ENCODE results near the gene TTC28. TPM values are rescaled to one million over a fixed set of nuclear protein-coding genes. Genes with fewer than 3 reads are reported as not detected.

TTC28 gene
- total RNA-seq, 1 experiment from 2014 or later: 0.12 TPM

- TF ChIP-seq REST (IDR thresholded peaks at IDR 0.05; ENCODE audit: low read depth) (no peak), EZH2phosphoT487 (IDR thresholded peaks at IDR 0.05; ENCODE audit: borderline replicate concordance) (no peak), ELF1 (IDR thresholded peaks at IDR 0.05; ENCODE audit: borderline replicate concordance, low read depth) (no peak), ATF3 (IDR thresholded peaks at IDR 0.05) (no peak), EZH2 (IDR thresholded peaks at IDR 0.05) (no peak; the same call in 1 of the 2 replicates), CEBPB (IDR thresholded peaks at IDR 0.05; ENCODE audit: low read depth) (no peak), JUND (IDR thresholded peaks at IDR 0.05) (no peak), SP1 (IDR thresholded peaks at IDR 0.05; ENCODE audit: low read depth) (no peak), SRF (IDR thresholded peaks at IDR 0.05; ENCODE audit: low read depth) (no peak), EGR1 (IDR thresholded peaks at IDR 0.05; ENCODE audit: low read depth) (no peak), ZFX (IDR thresholded peaks at IDR 0.05) (no peak), SIN3A (IDR thresholded peaks at IDR 0.05; ENCODE audit: low read depth) (no peak)
Measured at GRCh38 chr22:28358312-28358711, 321.3 kb downstream of the TTC28 start (continued).

- H3K4me3 ChIP-seq (replicated peaks in 1 of 2; ENCODE audit: low read depth in 1 of 2, low read length in 2 of 2): no peak overlapping the region
- no peaks in the 10 kb centered on the region for H3K9me2 ChIP-seq (ENCODE audit: insufficient read depth)
- no peaks in the 10 kb centered on the region; the same call in 1 of the 2 replicates for H4K20me1 ChIP-seq (ENCODE audit: insufficient read depth)
- no TSS peak for BruUV-seq (replicated peaks)
- H3K36me3 ChIP-seq (ENCODE audit: control insufficient read depth in 1 of 2, insufficient read depth in 2 of 2, low read length in 2 of 2): no peaks in the 10 kb centered on the region
- H3K4me1 ChIP-seq (ENCODE audit: control insufficient read depth in 1 of 2, insufficient read depth in 2 of 2, low read length in 2 of 2): no peaks in the 10 kb centered on the region
- H2AFZ ChIP-seq (ENCODE audit: low read depth, low read length, poor library complexity, severe bottlenecking): no peak overlapping the region
- ChIA-PET CTCF (no interaction called here), RAD21 (ENCODE audit: low non-redundant PET in 1 of 2, low total read pairs in 2 of 2, uncharacterized antibody in 2 of 2, unreplicated experiment in 2 of 2) (no interaction called here), POLR2A (no interaction called here)
- H3K79me2 ChIP-seq (ENCODE audit: insufficient read depth, low read length): no peaks in the 10 kb centered on the region
- no peak for ATAC-seq
- no peak overlapping the region for H3K27ac ChIP-seq (ENCODE audit: low read depth, low read length)
- intact Hi-C loops (cut with micrococcal nuclease): no loop called here
- peaks cover 63% of the 10 kb centered on the region for H3K27me3 ChIP-seq (ENCODE audit: insufficient read depth, low read length)
- no peak overlapping the region for H3K4me2 ChIP-seq (ENCODE audit: low read length)
- DNase-seq (ENCODE audit: low read depth, low spot score): no peak
- H3K9me3 ChIP-seq (ENCODE audit: control insufficient read depth in 1 of 2, insufficient read depth in 1 of 2, low read depth in 1 of 2, low read length in 2 of 2): no peaks in the 10 kb centered on the region
- TF ChIP-seq POLR2A (IDR thresholded peaks at IDR 0.05; ENCODE audit: borderline replicate concordance, extremely low read depth, insufficient read depth, insufficient read length) (no peak), SIN3A (IDR thresholded peaks at IDR 0.05; ENCODE audit: low read depth) (no peak), ZNF274 (IDR thresholded peaks at IDR 0.05; ENCODE audit: low read depth, low read length) (no peak), ELF1 (IDR thresholded peaks at IDR 0.05; ENCODE audit: borderline replicate concordance, low read depth) (no peak), CEBPB (IDR thresholded peaks at IDR 0.05; ENCODE audit: low read depth) (no peak), ATF3 (IDR thresholded peaks at IDR 0.05) (no peak), SRF (IDR thresholded peaks at IDR 0.05; ENCODE audit: low read depth) (no peak), ZFX (IDR thresholded peaks at IDR 0.05) (no peak), TCF7L2 (IDR thresholded peaks at IDR 0.05; ENCODE audit: borderline replicate concordance, extremely low read depth, insufficient read depth, insufficient read length) (no peak), POLR2AphosphoS5 (IDR thresholded peaks at IDR 0.05; ENCODE audit: low read depth, low read length) (no peak), SP1 (IDR thresholded peaks at IDR 0.05; ENCODE audit: low read depth) (no peak), EZH2 (IDR thresholded peaks at IDR 0.05) (no peak), YY1 (IDR thresholded peaks at IDR 0.05; ENCODE audit: extremely low read depth, insufficient replicate concordance, low read depth, low read length) (no peak), RAD21 (IDR thresholded peaks at IDR 0.05; ENCODE audit: low read depth) (no peak)
- TF ChIP-seq, protein P1, sequence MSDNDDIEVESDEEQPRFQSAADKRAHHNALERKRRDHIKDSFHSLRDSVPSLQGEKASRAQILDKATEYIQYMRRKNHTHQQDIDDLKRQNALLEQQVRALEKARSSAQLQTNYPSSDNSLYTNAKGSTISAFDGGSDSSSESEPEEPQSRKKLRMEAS (IDR thresholded peaks at IDR 0.05): no peak
- H3K9ac ChIP-seq (ENCODE audit: low read length): no peak overlapping the region
Measured at GRCh38 chr22:28357193-28357592, 322.4 kb downstream of the TTC28 start.
